K562 (cell line): Measurements from ENCODE around the gene ELOVL7. TPM values are rescaled to one million over a fixed set of nuclear protein-coding genes. Genes with fewer than 3 reads are reported as not detected.

Source experiments
- ATAC-seq: fragments of 200-7000 bp; cut with Tn5 transposase; 3 replicates; pipeline ENCODE4 v1.9.1; 2020; ENCODE audit warnings: moderate library complexity
- BruUV-seq: library from RNA; stranded (reverse); fragments of 400-500 nt; replicated peaks from 2 replicates; lab custom pipeline; 2021; lab: Mats Ljungman, UMichigan
- CTCF ChIA-PET: fragments of 300-600 bp; formaldehyde crosslinking; extraction: SDS; loops from one replicate; lab custom pipeline; 2021; ENCODE audit warnings: low intra/inter-chr PET ratio; lab: Yijun Ruan, JAX
- POLR2A ChIA-PET: fragments of 300-600, 350-650 bp; sonication (Branson Sonifier 250); formaldehyde crosslinking; extraction: SDS; loops from one replicate; lab custom pipeline; 2021; ENCODE audit warnings: antibody characterized with exemption, inconsistent platforms; lab: Yijun Ruan, JAX
- DNase-seq, 4 experiments: peaks; one replicate each; pipeline versions ENCODE4 v3.0.0 to v3.0.0-alpha.2; 2011 to 2018; ENCODE audit warnings: low spot score in 3 of 4, mixed read lengths in 3 of 4; ENCODE audit errors: extremely low read depth in 1 of 4
- FAIRE-seq: peaks from 2 replicates; lab custom pipeline; 2011; peaks lifted over from hg19 to GRCh38; lab: Jason Lieb, UNC
- H2AFZ ChIP-seq: 2 replicates; pipeline ENCODE4 v1.6.0; 2011; ENCODE audit warnings: low read depth, low read length, control low read depth, inconsistent platforms
- H3K27ac ChIP-seq: fragments of 200-600 bp; 3 replicates; pipeline ENCODE4 v1.8.0; 2011; ENCODE audit warnings: low read depth, mild to moderate bottlenecking, control low read depth, inconsistent platforms, low read length, moderate library complexity, mixed read lengths; ENCODE audit errors: extremely low read depth
- H3K27me3 ChIP-seq, 2 experiments: fragments of 300-600 bp in 1 of 2; 2 replicates in 1 of 2; 3 replicates in 1 of 2; pipeline versions ENCODE4 v1.6.0 to v1.8.0; 2011; ENCODE audit warnings: inconsistent platforms in 2 of 2, low read length in 2 of 2, mild to moderate bottlenecking in 1 of 2, mixed read lengths in 1 of 2, moderate library complexity in 1 of 2; ENCODE audit not compliant: control insufficient read depth in 2 of 2, insufficient read depth in 2 of 2
- H3K36me3 ChIP-seq: fragments of 300-600 bp; 3 replicates; pipeline ENCODE4 v1.8.0; 2011; ENCODE audit warnings: mild to moderate bottlenecking, low read length, inconsistent platforms; ENCODE audit not compliant: control insufficient read depth, insufficient read depth
- H3K4me1 ChIP-seq, 2 experiments: fragments of 200-600 bp in 1 of 2; replicated peaks in 1 of 2; 2 replicates in 1 of 2; 3 replicates in 1 of 2; pipeline versions ENCODE4 v1.5.1 to v1.8.0; 2011; ENCODE audit warnings: inconsistent platforms in 2 of 2, low read length in 2 of 2, mild to moderate bottlenecking in 1 of 2, mixed read lengths in 1 of 2, moderate library complexity in 1 of 2; ENCODE audit not compliant: control insufficient read depth in 2 of 2, insufficient read depth in 2 of 2
- H3K4me2 ChIP-seq: 2 replicates; pipeline ENCODE4 v1.6.1; 2011; ENCODE audit warnings: low read length, control low read depth, inconsistent platforms, mixed read lengths; ENCODE audit not compliant: insufficient read depth
- H3K4me3 ChIP-seq: fragments of 200-600 bp; sonication (generic), shearing (Covaris generic); 2 replicates; pipeline ENCODE4 v1.5.1; 2016; ENCODE audit warnings: control low read depth, inconsistent platforms
- H3K79me2 ChIP-seq: fragments of 200-600 bp; 3 replicates; pipeline ENCODE4 v1.8.0; 2011; ENCODE audit warnings: low read length, inconsistent platforms; ENCODE audit not compliant: control insufficient read depth, insufficient read depth
- H3K9ac ChIP-seq, 2 experiments: 2 replicates each; pipeline versions ENCODE4 v1.6.0 to v1.6.1; 2011; ENCODE audit warnings: low read depth in 2 of 2, low read length in 2 of 2, control low read depth in 1 of 2, inconsistent platforms in 1 of 2, mild to moderate bottlenecking in 1 of 2, mixed read lengths in 1 of 2; ENCODE audit not compliant: insufficient read depth in 1 of 2
- H3K9me1 ChIP-seq: one replicate; pipeline ENCODE4 v1.6.0; 2011; ENCODE audit warnings: inconsistent platforms, mild to moderate bottlenecking, low read length, moderate library complexity; ENCODE audit not compliant: control insufficient read depth, insufficient read depth
- H3K9me3 ChIP-seq: replicated peaks from 2 replicates; pipeline ENCODE4 v1.5.1; 2011; ENCODE audit warnings: low read depth, low read length, inconsistent platforms; ENCODE audit not compliant: control insufficient read depth, insufficient read depth
- H4K20me1 ChIP-seq: replicated peaks from 2 replicates; pipeline ENCODE4 v1.6.1; 2011; ENCODE audit warnings: low read length, inconsistent platforms, mixed read lengths; ENCODE audit not compliant: control insufficient read depth, insufficient read depth
- ARID2 ChIP-seq: fragments of 450-650 bp; IDR thresholded peaks from 2 replicates; pipeline ENCODE4 v1.6.1; 2017; ENCODE audit warnings: antibody characterized with exemption, mild to moderate bottlenecking
- FOXM1 ChIP-seq, 2 experiments: fragments of 450-650 bp in 1 of 2; sonication (generic) in 1 of 2; formaldehyde crosslinking in 1 of 2; IDR thresholded peaks; 2 replicates each; pipeline versions ENCODE4 v1.6.1 to v1.9.0; 2017 to 2022; ENCODE audit warnings: low read depth in 2 of 2, mild to moderate bottlenecking in 2 of 2, missing genetic modification reagents in 1 of 2, moderate library complexity in 1 of 2
- JUND ChIP-seq, 2 experiments: IDR thresholded peaks; 2 replicates in 1 of 2; 3 replicates in 1 of 2; pipeline ENCODE4 v1.6.1; 2011; ENCODE audit warnings: borderline replicate concordance in 2 of 2, low read depth in 2 of 2, low read length in 2 of 2, improper control_type of control experiment in 1 of 2, missing biosample characterization in 1 of 2, missing genetic modification characterization in 1 of 2, missing genetic modification reagents in 1 of 2
- POLR2AphosphoS2 ChIP-seq: IDR thresholded peaks from 2 replicates; pipeline ENCODE4 v1.6.1; 2012; ENCODE audit warnings: low read length, improper control_type of control experiment
- SAFB ChIP-seq: fragments of 200-400 bp; formaldehyde crosslinking; IDR thresholded peaks from 2 replicates; pipeline ENCODE4 v1.6.1; 2017; ENCODE audit warnings: low read depth, low read length, borderline replicate concordance
- STAT5A ChIP-seq: IDR thresholded peaks from 2 replicates; pipeline ENCODE4 v1.6.1; 2012; ENCODE audit warnings: low read length, inconsistent platforms, borderline replicate concordance
- XRCC3 ChIP-seq: fragments of 450-650 bp; IDR thresholded peaks from 2 replicates; pipeline ENCODE4 v1.6.1; 2017; ENCODE audit warnings: mild to moderate bottlenecking, moderate library complexity
- ZNF311 ChIP-seq: fragments of 250-450 bp; sonication (Bioruptor Pico); IDR thresholded peaks from 2 replicates; pipeline ENCODE4 v1.4.0; 2020; ENCODE audit warnings: mild to moderate bottlenecking, moderate library complexity
- ZNF384 ChIP-seq: IDR thresholded peaks from 2 replicates; pipeline ENCODE4 v1.6.1; 2012; ENCODE audit warnings: low read depth, low read length, improper control_type of control experiment
- ZNF583 ChIP-seq: fragments of 250-450 bp; sonication (Bioruptor Pico); IDR thresholded peaks from 2 replicates; pipeline ENCODE4 v1.4.0; 2020
- ZNF780A ChIP-seq: fragments of 250-450 bp; sonication (Bioruptor Pico); IDR thresholded peaks from 2 replicates; pipeline ENCODE4 v1.5.0; 2021; ENCODE audit warnings: mild to moderate bottlenecking
- ZNF830 ChIP-seq: fragments of 250-450 bp; sonication (Bioruptor Pico); IDR thresholded peaks from 2 replicates; pipeline ENCODE4 v1.5.0; 2021; ENCODE audit warnings: mild to moderate bottlenecking
- WGBS: fragments of 100-300 bp; shearing (Covaris generic); methylation state at CpG from one replicate; pipeline ENCODE4 v1.1.6; 2016; ENCODE audit warnings: low coverage, mixed read lengths; ENCODE audit not compliant: insufficient coverage; ENCODE audit errors: missing lambda C conversion rate; 5-methylcytosine and 5-hydroxymethylcytosine counted together
- in situ Hi-C: fragments of 300-500 bp; cut with MboI; formaldehyde crosslinking; loops from 4 replicates; pipeline ENCODE4 v1.15.0; 2018; ENCODE audit warnings: inconsistent platforms, mixed read lengths
- intact Hi-C: fragments of 100-400 bp; cut with micrococcal nuclease; formaldehyde crosslinking; loops from 2 replicates; pipeline ENCODE4 v1.14.2; 2022
- polyA plus RNA-seq, 8 experiments: library from polyadenylated mRNA; depleted of rRNA in 4 of 8; stranded (reverse) in 5 of 8; unstranded in 3 of 8; fragments of >200 nt; fragmentation: Nextera tagmentation in 2 of 8; fragmentation: Illumina TruSeq in 1 of 8; extraction: Ambion mirVana in 2 of 8; extraction: Trizol in 1 of 8; gene quantifications; 2 replicates each; pipeline versions ENCODE4 v1.2.1 to v1.2.3, GENCODE V29; 2011 to 2014; ENCODE audit warnings: inconsistent platforms in 1 of 8, missing spikeins in 1 of 8
- total RNA-seq, 7 experiments: library from RNA; depleted of rRNA in 6 of 7; stranded (reverse); fragments of >200 nt in 6 of 7; fragmentation: Illumina TruSeq in 2 of 7; extraction: Trizol in 2 of 7; gene quantifications; 2 replicates each; pipeline versions ENCODE4 v1.2.1 to v1.2.3, GENCODE V29; 2011 to 2021; ENCODE audit warnings: low replicate concordance in 1 of 7
- TF ChIP-seq, protein P1 (sequence below): sonication (generic); formaldehyde crosslinking; IDR thresholded peaks from 2 replicates; pipeline ENCODE4 v1.9.0; 2022; ENCODE audit warnings: mild to moderate bottlenecking, missing genetic modification reagents

ELOVL7 gene
- total and polyA plus RNA-seq, 9 of the 15 experiments (the other 6 are each of a cell fraction or from before 2014, with no cell fraction given), result 4.5 to 12.3 (median 6.9) TPM

DNA sequence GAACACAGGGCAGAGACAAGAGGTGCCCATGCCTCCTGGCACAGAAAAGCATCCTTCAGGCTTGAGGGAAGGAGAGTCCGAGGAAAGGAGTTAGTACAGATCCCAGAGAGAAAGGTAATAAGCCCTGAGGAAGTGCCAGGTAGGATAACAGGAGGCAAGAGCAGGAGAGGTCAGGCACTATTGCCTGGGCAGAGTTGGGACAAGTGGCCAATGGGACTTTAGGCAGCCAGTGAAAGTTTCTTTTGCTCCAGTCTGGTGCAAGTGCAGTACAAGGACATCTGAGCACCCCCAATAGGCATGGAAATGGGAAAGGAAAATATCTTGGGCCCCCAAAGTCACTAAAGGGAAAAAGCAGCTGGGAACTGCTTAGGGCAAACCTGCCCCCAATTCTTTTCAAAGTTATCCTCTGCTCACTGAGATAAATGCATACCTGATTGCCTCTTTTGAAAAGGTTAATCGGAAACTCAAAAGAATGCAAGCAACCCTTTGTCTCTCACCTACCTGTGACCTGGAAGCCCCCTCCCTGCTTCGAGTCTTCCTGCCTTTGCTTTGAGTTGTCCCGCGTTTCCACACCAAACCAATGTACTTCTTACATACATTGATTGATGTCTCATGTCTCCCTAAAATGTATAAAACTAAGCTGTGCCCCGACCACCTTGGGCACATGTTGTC is 46.5 kb downstream of the ELOVL7 start:
- ATAC-seq, result no peak

More for the DNA sequence above, 46.5 kb downstream of the ELOVL7 start:
- Histone ChIP-seq H2AFZ (no peak overlapping the region), H3K9ac (no peak overlapping the region), H3K9me1 (no peaks in the 10 kb centered on the region), H3K4me1 (peaks cover 0 to 6% of the 10 kb centered on the region in 2 experiments; a peak in 3 of 5 replicates), H3K79me2 (no peaks in the 10 kb centered on the region), H3K27me3 (no peaks in the 10 kb centered on the region), H3K9me3 (no peaks in the 10 kb centered on the region), H3K4me2 (no peak overlapping the region), H3K4me3 (no peak overlapping the region), H4K20me1 (no peaks in the 10 kb centered on the region), H3K27ac (no peak overlapping the region), H3K36me3 (no peaks in the 10 kb centered on the region)
- DNase-seq, result no peak
- POLR2A ChIA-PET, result no interaction called here
- TF ChIP-seq POLR2AphosphoS2 (no peak), XRCC3 (no peak), ZNF384 (no peak), FOXM1 (IDR thresholded peaks at IDR 0.05; ENCODE audit: low read depth) (no peak), FOXM1 (CRISPR knock-in tag; IDR thresholded peaks at IDR 0.05; ENCODE audit: low read depth) (no peak), STAT5A (no peak), ZNF830 (CRISPR knock-in tag) (no peak), ZNF780A (no peak), ARID2 (no peak), ZNF311 (no peak), ZNF583 (CRISPR knock-in tag) (no peak), JUND (IDR thresholded peaks at IDR 0.05; ENCODE audit: borderline replicate concordance, low read depth, low read length) (no peak), JUND (tag; IDR thresholded peaks at IDR 0.05; ENCODE audit: borderline replicate concordance, low read depth, low read length) (no peak), SAFB (no peak)
- TF ChIP-seq, protein P1, sequence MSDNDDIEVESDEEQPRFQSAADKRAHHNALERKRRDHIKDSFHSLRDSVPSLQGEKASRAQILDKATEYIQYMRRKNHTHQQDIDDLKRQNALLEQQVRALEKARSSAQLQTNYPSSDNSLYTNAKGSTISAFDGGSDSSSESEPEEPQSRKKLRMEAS (CRISPR knock-in tag), result no peak
- no TSS peak for BruUV-seq
- intact Hi-C loops (no loop called here), in situ Hi-C loops (no loop called here)
- CTCF ChIA-PET, result no interaction called here
- 13% methylated on average over 4 of the region's 6 CpGs for WGBS
- no peak for FAIRE-seq
